ENCODE measurements around the gene PIP4K2A.

Gene PIP4K2A

DNA sequence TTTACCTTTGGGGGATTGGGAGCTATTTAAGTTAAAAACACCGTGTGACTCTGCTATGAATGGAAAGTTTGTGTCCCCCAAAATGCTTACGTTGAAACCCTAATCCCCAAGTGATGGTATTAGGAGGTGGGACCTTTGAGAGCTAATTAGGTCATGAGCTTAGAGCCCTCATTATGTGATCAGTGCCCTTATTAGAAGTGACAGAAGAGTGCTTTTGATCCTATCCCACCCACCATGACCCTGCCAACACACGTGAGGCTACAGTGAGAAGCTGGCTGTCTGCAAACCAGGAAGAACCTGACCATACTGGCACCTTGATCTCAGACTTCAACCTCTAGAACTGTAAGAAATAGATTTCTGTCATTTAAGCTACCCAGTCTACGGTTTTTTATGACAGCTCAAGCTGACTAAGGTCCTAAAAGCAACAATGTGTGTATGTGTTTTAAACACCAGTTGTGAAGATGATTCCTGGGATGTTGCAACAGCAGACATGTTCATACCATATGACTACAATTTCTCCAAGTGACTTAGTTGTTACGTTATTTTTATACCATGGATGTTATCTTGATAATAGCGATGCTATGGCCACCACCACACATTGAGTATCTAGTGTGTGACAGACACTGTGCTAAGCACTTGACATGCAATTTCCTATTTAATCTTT lies 124.4 kb downstream of the PIP4K2A start:
- DNase-seq, result no peak

DNA sequence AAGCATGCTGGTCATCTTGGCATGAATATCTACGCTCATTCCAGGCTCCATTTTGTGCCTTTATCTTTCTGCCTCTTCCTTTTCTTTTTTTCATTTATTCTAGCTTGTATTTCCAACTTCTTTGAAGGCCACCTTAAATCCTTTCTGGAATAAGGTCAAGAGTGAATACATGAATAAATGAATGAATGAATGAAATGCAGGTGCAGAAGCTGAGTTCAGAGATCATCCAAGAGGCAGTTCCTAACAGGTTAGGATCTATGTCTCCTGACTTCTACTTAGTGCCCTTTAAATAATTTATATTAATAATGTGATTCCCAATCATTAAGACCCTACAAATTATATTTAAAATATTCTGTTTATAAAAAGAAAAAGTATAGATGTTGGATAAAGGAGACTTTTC lies 125.9 kb downstream of the PIP4K2A start:
- no peak for DNase-seq

DNA sequence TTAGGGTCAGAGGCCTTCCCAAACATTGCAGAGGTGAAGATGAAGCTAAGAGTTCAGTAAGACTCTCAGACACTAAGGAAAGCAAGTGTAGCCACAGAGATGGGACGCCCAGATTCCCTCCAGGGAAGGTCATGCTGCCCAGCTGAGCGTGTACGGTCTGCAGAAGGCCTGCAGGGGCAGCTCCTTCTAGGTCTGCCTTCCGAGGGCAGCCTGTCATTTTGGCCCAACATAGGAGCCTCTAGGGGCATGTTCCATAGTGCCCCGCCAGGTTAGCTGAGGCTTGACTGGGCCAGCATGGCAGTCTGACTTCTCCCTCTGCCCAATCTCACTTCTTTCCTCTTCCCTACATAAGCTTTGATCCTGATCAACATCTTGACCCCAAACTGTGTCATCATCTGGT lies 130.7 kb downstream of the PIP4K2A start:
- DNase-seq, result peak; percentile 11

DNA sequence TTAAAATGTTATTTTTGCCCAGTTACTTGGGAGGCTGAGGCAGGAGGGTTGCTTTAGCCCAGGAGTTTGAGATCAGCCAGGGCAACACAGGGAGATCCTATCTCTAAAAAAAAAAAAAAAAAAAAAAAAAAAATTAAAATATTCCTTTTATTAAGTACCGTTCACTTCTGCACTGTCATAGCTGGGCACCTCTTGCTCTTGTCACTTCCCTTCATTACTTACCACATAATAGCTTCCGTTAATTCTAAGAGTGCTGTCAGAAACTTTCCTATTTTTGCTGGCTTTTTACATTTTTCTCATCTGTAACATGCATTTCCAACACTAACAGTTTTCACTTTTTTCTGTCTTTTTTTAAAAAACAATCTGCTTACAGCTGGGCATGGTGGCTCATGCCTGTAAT lies 132.9 kb downstream of the PIP4K2A start:
- DNase-seq, result peak; percentile 61

DNA sequence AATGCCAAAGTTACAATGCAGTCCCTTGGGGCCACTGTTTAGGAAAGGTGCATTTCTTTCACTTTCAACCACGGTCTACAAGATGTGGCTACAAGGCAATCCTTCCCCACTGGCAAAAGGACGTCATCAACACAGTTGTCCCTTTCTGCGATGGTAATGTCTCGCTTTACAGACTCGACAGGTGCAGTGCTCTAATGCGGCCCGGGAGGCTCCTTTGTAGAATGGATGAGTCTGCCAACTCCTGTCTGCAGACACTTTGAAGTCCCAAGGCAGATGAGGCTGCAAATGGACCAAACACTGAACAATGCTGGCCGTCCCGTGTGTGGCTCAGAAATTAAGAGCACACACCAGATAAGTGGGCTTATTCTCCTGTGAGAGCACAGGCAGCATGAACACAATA lies 133.7 kb downstream of the PIP4K2A start:
- DNase-seq, result no peak

DNA sequence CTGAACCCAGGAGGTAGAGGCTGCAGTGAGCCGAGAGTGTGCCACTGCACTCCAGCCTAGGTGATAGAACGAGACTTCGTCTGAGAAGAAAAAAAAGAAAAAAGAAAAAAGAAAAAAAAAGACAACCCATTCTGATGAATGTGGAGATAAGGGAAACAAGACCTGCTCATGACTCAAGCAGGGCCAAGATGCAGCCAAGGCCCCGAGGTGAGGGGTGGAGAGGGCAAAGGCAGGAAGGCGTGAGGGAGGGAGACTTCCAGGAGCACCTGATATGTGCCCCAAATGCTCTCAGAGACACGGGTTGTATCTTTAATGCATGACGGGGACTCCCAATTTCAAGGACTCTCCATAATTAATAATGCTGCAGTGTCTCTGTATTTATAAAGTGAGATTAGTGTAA lies 134.6 kb downstream of the PIP4K2A start:
- no peak for DNase-seq

DNA sequence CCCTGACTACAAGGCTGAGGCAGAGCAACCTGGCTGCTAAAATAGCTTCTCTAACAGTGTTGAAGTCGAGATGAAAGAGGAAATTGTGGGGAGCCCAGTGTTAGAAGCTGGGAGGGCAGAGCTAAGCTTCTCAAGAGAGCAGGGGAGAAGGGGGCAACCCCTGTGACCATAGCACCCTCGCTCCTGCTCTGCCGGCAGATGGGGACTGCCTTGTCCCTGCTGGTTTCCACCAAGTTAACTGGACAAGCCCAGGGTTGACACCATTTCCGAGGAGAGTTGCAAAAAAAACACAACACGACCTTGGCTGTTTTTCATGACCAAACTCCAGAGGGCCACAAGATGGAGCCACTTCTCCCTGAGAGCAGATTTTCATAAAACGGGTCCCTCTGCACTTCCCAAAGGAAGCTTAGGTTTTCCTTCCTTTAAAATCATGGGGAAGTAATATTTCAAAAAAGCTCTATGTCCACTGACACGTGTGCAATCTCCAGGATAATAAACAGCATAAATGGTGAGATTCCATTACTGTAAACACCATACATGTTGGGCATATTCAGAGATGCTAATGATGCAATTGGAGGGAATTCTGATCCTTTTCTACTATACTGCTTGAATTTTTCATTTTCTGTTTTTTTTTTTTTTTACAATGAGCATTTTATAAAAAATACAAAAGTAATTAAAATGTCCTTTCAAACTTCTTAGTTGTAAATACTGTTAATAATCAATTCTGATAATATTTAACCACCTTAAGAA lies 140.4 kb downstream of the PIP4K2A start:
- peak; percentile 31 for DNase-seq

DNA sequence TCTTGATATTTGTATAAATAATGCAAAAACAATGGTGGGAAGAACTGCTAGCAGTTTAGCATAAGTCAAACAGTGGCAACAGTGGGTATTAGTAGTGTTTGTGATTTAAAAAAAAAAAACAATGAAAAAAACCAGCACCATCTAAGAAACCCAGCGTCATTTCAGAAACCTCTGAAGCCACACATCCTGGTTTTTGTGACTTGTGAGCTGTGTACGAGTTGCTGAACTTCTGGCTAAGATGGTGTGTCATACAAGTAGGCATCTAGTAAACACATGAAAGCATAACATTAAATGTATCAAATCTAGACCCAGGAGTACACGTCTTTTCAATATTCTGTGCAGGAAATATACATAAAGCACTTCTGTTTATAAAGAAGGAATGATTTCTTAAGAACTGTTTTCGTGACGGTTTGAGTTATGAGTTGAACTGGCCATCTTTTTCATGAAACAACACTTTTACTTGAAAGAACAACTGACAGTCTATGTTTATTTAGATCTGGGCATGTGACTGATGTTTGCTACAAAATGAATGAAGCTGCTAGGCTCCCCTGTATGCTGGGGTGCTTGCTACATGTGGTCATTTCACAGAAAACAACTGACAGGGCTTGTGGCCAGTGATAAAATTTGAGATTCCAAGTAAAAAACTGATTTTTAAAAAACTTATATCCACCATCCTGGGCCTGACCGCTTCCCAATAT lies 143.5 kb downstream of the PIP4K2A start:
- no peak for DNase-seq

DNA sequence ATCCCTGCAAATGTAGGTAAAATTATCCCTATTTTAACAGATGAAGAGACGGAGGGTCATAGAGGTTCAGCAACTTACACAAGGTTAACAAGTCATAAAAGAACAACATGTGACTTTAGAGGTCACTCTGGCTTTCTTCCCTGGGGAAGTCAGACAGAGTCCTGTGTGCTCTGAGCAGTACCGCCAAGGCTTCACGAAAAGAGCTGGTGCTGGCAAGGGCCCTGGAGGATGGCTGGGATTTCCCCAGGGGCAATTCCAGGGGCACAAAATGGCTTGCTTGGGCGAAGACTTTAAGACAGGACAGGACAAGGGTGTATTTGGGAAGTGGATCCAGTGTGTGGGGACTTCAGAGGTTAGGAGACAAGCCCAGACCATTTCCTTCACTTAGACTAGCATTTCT lies 144.1 kb downstream of the PIP4K2A start:
- no peak for DNase-seq

DNA sequence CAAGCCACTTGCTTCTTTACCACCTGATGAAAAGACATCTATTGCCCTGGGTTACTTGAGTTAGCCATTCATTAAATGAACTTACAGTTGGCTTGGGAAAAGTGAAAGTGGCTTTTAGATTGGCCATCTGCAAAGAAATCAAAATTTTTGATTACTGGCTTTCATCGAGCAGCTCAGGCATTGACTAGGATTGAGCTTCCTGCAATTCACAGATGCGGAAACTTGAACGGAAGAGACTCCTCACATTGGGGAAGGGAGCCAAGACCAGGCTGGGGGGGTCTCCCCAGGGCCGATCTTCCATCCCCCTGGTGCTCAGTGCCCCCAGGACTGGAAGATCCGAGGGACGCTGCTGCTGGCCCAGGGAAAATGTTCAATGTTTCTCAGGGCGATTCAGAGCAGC lies 145.4 kb downstream of the PIP4K2A start:
- no peak for DNase-seq

DNA sequence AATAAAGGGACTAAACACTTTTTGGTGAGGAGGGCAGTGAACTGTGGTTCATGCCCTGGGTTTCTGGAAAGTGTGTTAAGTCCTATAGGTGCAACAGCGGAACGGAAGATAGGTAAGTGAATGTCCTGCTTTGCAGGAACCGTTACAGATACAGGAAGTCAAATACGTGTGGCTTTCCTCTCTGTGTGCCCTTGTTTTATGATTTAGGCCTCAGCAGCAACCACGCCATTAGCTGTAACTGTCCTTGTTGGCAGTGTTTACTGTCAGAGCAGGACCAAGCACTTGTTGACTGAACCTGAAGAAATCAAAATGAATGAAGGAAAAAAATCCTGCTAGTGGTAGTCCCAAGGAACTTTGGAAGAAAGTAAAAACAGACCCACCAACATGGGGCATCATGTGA lies 150.3 kb downstream of the PIP4K2A start:
- peak; percentile 30 for DNase-seq

DNA sequence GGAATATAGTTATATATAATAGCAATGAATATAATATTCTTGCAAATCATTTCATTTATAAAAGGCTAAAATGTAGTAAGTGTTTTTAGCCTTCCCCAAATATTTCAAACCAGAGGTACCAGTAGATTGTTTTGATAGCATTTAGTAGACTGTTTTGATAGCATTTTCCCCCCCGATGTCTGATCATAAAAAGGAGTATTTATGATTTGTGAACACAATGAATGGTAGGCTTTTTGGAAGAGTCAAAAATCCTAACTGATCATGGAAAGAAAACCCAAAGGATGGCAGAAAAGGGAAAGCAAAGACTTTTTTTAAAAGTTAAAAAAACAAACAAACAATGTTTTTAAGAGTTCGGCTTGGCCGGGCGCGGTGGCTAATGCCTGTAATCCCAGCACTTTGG lies 152.5 kb downstream of the PIP4K2A start:
- DNase-seq, result no peak

DNA sequence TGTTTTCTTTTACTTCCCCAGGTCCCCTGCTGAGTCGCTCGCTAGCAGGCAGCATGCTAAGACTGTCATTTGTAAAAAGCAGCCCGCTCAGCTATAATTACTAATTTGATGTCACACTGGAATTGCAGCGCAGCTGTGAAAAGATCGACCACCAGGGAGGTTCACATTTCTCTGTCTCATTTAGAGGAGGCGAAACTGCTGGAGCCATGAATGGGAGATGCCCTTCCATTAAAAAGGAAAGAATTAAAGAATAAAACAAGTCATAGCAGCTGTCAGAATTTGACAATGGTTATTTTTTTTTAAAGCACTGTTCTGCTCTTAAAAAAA lies 153.5 kb downstream of the PIP4K2A start:
- no peak for DNase-seq

DNA sequence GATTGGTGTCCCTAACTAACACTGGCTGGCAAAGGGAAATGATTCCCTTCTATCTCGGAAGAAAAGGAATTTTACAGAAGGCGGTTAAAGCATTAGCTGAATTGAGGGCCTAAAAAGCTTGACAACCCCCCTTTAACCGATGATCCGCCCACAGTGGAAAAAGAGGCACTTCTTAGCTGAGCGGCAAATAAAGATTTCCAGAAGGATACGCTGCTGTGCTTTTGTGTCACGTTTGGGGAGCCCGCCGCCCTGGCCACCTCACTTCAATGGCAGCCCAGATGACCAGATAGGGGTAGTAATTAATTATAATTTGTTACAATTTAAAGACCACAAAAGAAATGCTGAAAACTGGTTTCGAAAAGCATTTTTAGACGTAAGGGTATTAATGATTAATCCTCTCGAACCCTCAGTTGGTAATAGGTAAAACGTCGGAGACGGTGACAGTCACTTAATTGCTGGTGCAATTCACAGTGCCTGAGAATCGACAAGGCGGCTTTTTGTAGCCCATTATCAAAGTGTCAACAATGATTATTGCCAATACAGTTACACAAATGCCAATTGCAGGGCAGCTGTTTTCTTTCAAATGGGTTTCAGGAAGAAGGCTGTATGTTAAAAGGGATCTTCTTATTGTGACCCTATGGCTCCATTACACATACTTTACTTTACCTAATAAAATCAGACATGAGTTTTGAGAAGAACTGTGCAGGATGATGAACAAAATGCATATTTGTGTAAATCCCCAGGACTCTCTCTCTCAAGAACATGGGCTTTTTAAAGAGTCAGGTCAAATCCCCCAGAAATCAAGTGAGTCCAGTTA lies 154.1 kb downstream of the PIP4K2A start:
- DNase-seq, result no peak

DNA sequence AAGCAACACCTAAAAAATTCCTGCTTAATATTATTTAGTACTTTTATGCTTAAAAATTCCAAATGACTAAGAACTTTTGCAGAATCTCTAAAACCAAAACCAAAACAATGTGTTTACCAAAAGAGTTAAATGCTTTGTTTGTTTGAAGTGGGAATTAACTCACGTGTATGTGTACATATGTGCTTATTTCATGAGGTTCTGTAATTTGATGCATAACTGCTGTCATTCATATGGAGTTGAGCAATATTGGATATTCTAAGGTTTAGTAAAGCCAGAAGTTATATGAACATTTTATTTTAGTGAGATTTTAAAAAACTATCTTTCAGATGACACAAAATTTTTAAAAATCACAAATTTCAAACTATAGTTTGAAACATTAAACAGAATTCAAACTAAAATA lies 157.1 kb downstream of the PIP4K2A start:
- no peak for DNase-seq

DNA sequence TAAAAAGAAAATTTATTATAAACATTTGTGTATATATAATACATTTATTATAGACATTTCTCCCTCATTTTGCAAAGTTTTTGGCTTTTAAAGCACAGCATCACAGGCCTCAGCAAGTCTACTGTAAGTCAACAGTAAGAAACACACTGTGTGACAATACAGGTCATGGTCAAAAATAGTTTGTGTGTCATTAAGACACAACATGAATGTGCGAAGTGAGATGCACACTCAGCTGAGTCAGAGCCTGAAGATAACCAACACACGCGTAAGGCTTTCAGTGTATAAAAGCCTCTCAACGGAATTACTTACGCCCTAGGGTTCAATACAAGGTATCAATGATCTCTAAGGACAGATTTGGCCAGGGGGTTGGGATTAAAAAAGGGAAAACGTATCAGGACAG lies 157.6 kb downstream of the PIP4K2A start:
- no peak for DNase-seq

DNA sequence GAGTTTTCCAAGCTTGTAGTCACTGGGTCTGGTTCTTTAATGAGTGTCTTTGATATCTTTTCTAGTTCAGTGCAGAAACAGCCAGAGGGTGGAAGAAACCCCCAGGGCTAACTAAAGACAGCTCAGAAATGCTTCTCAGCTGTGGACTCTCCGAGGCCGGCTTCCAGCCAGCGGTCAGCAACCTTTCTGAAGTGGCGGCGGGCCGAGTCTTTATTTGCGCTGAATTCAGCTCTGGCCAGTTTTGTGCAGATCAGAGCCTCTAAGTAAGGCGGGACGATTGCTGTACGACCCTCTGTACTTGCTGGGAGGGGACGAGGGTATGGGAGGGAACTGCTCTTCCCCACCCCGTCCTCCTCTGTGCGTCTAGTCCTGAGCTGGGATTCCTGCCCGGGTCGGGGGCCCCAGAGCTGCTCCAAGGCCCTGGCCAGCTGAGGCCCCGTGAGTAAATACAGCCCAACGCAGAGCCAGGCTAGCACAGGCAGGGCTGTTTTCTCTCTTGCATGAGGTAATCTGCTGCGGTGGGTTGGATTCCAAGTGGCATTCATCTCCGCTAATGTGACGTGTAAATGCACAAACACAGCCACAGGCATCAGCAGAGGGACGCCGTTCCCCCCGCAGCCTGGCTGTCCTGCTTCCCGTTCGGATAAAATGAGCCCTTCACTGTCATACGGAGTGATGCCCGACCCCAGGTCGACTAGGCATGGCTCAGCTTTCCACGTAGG lies 159.8 kb downstream of the PIP4K2A start:
- no peak for DNase-seq

DNA sequence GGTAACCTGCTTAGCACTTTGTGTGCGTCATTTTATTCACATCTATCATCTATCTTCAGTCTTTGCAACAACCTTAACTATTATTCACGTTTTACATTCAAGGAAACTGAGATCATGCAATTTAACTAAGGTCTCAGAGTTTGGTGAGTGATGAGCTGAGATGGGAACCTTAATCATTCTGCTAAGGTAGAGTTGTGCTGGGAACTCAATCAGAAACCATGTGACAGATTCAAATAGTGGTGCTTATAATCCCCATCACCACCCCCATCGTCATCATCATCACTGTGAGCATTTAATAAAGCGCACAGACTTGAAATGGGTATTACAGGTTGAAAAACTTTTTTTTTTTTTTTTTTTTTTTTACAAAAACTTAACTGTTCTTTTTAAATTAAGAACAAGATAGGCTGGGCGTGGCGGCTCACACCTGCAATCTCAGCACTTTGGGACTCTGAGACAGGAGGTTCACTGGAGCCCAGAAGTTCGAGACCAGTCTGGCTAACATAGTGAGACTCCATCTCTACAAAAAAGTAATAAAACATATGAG lies 160.9 kb downstream of the PIP4K2A start:
- DNase-seq, result no peak

DNA sequence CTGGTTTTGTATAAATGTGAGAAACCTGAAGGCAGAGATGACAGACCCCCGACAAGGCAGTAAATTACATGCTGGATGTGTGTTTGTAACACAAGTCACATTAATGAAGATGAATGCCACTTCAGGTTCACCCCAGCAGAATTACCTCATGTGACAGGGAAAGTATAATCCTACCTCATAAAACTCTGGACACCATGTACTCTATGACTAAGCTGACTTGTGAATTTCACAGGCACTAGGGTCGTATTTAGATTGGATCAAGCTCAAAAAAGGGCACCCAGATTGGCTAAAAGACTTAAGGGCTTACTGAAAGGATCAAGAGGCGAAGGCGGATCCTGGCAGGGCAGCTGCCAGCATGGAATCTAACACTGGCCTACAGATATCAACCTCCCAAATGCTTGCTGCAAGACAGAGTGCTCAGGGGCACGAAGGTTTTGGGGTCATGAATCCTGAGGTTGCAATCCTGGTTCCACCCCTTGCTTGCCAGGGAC lies 161.4 kb downstream of the PIP4K2A start:
- DNase-seq, result no peak

DNA sequence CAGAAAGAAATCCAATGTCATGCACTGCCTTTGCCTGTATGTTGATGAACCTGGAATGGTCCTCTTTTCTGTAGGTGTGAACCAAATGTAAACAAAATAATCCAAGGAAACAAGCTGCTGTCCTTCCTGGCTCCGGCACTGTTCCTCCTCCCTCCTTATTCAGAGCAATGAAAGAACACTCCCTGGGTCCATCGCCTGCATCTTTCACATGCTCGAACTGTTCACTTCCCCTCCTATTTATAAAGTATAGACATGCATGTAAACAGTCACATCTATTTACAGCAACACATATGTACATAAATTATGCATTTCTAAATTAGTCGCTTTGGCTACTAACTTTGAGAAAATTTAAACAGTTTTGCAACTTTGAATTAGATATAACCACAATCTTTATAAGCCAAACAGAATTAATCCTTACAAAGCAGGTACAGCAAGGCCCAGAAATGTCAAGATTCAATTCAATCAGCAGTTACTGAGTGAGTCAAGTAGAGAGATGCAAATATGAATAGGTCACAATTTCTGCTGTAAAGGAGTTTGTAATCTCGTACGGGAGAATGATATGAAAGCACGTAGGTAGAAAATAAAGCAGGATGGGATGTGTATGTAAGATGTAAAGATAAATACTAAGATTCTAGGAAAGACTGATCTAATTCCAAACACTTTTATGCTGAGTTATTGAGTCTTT lies 162.6 kb downstream of the PIP4K2A start:
- DNase-seq, result no peak

DNA sequence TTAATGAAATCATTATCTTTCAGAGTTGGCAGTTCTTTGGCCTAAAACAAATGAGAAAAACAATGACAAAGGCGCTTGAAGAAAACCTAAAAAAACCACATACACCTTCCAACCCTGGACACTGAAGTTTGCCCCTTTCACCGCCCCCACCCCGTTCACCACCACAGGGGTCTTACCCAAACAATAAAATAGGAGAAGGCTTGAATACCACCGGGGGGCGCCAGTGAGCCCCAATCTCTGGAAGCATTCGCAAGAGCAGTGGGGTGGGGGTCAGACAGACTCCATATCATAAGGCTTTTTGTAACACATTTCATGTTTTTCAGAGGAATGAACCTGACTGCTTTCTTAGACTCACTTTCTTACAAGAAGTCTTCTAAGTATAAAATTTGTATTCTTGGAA lies 163.6 kb downstream of the PIP4K2A start:
- DNase-seq, result peak; percentile 76

DNA sequence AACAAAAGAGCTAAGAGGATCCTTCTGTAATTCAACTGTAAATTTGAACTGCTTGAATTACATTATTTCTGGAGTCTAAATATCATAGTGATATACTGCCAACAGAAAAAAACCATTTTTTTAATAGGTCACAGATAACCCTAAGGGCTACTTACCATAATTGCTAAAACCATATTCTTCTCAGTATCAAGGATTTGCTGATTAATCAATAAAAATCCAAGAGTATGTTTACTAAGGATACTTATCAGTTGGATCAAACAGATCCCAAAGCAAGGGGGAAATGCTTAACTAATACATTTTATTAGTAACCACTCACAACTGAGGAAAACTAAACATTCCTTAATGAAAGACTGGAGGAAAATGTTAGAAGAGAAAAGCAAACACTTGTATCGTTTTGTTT lies 166.0 kb downstream of the PIP4K2A start:
- no peak for DNase-seq

Data from hematopoietic multipotent progenitor cell treated with erythropoietin and hydrocortisone succinate and interleukin-3 and kit ligand, for 4 days (in vitro differentiated cells).